ENCODE results near the gene ERG.

Gene ERG

DNA sequence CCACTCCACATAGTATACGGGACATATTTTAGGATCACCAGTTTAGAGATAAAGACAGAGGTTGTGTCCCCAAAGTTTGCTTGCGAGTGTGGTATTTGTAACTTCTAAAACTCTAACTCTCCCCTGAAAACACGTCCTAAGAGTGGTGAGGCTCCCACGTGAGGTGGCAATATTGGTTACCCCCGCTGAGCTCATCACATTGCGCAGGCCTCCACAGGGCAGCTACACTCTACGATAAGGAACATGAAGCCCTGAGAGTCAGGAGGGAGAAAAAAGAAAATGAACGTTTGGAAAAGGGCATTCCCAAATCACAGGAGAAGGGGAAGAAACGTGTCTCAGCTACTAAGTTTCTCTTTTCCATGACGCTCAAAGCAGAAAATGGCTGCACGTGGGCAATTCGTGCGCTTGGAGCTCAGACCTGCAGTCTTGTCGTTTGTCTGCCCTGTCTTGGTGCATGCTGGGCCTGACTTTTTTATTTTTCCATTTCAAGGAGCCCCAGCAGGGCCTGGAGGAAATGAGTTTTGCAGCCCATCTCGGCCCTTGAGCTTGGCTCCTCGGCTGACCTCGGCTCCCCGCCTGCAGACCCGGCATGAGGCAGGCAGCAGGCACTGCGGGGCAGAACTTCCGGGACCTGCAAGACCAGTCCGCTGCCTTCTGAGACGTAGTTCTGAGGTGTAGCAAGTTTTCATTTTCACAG, 25.7 kb downstream of the ERG start:
- no peak for DNase-seq

DNA sequence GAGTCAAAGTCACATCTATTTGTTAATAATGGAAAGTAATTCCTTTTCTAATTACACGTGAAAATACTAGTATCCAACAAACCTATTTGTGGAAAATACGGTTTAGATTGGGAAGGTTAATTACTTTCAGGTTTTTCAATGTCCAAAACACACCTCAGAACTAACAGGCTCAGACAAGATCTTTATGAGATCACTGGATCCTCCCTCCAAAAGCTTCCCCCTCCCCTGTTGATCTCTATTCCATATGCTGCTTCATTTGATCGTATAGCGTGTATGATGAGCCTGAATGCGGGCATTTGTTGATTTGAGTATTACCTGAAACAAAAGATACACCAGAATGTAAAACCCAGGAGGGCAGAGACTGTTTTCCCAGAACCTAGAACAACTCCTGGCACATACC, 26.5 kb downstream of the ERG start:
- no peak for DNase-seq

DNA sequence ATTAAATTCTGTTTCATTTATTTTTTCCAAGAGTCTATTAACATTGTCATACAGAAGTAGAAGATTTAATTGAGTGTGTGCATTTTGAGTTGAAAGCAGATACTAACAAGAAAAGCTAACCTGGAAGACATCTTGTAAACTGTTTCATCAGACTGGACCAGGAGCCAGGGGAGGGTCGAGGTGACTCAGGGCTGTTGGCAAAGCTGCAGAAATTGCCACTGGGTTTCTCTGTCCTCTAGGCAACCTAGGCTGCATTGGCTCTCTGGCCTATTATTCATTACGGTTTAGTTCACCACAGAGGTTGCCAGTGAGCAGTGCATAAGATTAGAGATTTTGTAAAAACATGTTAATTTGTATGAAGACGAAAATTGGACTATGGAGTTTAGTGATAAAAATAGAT, 27.5 kb downstream of the ERG start:
- no peak for DNase-seq

DNA sequence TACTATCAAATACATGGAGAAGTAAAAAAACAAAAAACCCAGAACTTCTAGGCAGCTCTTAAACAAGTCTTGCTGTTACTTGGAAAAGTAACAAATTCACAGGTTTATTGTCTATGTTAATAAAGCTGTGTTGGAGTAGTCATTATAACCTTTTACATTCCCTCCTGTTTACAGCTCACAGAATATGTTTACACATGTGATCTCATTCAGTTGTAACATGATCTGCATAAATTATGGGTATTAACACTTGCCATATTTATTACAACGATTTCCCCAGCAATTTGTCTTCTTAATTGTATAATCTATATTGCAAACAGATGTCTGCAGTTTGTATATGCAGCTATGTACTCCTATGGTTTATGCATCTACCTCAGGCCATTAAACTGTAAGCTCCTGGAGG, 28.6 kb downstream of the ERG start:
- peak in 1 of 2 experiments; percentile 7 for DNase-seq

DNA sequence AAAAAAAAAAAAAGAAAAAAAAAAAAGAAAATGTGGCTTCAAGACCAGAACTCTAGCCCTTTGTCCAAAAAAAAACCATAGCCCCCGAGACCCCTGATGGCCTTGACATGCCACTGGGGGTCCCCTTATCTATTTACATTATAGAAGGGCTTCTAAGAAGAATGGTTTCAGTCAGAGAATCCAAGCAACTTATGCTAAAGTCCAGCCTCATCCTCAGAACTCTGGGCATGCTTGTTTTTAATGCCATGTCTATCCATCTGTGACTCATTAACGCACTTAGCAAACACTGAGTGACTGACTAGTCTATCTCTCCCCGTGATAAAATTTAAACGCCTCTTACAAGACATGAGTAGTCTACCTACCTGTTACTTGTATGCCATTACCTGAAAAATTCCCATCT, 29.3 kb downstream of the ERG start:
- DNase-seq: no peak

DNA sequence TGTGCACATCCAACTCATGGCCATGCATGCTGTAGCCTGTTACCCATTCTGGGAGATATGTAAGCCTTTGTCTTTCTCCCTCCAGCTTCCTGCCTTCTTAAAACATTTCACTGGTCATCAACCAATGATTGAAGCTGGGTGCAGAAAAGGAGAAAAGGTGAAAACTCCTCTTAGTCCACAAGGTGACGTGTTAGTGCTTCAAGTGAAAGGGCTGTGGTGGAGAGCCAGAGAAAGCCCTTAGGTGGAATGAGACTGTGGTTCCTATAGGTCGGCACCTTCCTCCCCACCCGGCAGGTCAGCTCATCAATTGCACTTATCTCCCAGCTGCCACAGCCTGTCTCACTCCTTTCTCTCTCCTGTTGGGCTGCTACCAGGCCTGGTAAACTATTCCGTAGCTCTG, 30.4 kb downstream of the ERG start:
- no peak for DNase-seq

DNA sequence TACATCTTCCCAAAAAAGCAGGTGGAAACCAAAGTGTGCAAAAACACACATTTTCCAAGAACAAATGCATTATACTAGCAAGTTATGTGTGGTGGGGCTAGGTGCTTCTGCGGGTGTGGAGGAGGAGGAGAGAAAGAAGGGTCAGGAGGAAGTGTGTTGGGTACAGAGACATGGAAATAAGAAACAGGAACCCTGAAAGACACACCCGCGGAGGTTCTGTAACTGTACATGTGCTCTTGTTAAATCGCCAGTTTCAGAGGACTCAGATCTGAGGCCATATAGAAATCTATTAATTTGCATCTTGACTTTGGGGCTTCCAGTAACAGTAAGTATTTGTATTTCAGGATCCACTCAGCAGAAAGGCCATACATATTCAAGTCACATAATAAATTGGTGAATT, 30.9 kb downstream of the ERG start:
- no peak for DNase-seq

DNA sequence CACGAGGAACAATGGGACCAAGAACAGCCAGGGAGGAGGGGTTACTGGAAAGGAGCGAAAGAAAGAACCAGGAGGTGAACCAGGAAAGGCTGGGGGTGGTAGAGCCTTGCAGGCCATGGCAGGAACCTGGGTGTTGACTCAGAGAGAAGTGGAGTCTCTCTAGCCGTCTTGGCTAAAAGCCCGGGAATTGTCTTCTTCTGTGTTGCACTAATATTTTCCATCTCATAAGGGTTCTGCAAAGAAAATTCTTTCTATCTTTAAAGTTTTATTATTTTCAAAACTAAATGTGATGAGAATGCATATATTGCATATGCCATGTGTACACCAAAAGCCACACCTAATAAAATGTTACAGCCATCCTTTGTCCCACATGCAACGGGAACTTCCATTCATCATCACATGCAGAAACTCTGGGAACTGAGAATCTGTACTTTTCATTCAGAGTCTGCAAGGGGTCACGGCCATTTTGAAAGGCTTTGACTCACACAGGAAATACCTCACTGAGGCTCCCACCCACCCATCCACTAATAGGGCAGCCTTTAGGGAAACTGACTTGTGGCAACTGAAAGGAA, 38.0 kb downstream of the ERG start:
- DNase-seq: no peak

DNA sequence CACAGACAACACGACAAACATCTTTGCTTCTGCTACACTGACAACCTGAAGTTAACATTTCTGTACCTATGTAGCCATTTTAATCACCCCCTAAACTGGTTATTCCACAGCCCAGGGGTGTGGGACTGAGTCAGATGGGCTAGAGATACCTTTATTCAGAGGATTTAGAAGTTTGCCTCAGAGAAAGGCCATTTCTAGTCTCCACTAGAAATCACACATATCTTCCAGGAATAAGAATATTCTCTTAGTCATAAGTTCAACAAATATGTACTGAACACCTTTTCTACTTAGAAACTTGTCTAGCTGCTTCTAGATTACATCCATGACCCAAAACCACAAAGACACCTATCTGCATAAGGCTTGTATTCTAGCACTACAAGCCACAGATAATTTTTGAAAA, 38.8 kb downstream of the ERG start:
- no peak for DNase-seq

DNA sequence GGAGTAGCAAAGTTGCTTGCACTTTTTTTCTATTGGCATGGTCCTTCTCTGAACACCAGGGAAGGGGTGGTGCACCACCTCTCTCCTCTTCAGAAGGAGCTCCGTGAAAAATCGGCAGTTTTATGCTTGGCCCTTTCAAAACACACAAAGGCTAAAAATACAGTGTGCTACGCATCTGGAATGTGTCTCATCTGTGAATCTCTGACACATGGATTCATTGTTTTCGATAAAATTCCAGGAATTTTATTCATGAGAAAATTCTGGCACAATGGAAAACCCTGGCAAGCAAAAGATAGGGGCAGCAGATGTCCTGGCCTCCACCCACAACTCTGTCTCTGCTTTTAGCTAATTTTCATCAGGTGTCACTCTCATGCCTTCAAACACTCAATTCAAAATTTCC, 42.9 kb downstream of the ERG start:
- DNase-seq: no peak

DNA sequence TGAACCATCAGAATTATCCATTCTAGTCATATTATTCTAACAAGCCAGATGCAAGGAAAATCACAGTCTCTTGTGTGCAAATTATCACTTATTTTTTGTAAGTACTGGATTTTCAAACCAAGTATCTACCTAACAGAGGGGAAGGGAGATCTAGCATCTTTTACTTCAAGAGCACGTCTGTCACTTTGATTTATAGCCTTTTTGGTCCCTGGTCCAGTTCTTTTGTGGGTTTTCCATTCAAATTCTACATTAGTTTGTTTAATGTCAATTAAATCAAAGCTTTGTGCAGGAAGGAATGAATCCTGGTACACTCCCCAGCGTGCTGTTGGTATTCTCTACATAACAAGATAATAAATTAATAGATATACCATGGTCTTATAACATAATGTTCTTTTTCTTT, 43.6 kb downstream of the ERG start:
- no peak for DNase-seq

DNA sequence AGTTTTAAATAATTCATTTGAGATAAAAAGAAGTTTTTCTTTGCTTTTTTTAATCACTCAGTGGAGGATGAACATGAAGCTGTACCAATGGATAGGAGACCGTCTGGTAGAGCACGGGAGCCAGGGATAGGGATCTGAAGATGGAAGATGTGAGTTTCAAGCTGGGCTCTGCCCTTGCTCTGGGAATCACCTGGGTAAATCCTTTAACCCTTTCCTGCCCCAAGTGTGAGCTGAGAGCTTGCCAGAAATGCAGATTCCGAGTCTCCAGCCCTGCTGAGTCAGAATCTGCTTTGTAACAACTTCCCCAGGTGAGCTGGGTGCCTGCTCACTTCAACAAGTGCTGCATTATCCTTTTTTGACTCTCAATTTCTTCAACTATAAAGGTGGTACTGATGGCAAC, 44.1 kb downstream of the ERG start:
- no peak for DNase-seq

DNA sequence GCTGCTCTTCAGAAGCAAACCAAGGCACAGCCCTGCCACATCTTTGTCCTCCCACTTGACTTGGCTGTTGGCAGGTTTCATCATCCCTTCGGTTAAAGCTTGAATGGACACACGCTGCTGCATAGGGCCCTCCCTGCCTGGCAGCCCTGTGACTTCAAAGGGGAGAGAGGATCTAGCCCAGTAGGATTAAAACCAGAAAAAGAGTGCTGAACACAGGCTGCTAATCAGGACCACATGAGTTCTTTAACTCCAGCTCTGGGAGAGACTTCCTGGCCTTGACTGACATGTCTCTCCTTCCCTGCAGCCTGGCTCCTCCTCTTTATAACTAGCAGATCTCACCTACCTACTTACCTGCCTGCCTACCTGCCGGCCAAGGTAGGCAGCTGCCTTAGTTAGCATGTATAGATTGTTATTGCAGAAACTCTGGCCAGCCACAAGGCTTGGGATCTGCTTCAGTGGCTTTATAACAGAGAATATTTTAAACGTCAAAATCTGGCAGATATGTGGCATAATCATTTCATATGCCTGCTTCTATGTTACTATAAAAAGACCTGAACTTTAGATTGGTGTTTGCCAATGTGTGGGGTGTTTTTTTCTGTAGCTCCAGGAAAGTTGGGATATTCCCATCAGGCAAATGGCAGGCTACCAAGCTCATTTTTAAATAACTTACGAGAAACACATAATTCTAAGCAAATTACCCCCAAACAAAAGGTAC, 49.4 kb downstream of the ERG start:
- no peak for DNase-seq

DNA sequence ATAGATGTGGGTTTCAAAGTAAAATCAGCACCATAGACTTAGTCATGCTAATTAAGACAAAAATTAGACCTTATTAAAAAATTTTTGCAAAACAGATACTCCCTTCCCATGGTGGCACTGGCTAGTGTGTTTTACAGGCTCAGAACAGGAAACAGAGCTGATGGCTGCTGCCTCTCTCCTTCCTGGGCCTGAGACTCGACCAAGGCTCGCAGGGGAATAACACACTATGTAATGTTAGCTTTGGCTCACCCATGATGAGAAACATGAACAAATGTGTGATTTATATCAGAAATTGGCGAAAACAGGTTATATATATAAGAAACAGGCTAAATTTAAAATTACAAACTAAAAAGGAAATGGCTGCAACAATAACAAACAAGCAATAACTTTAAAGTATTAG, 50.7 kb downstream of the ERG start:
- DNase-seq: no peak

DNA sequence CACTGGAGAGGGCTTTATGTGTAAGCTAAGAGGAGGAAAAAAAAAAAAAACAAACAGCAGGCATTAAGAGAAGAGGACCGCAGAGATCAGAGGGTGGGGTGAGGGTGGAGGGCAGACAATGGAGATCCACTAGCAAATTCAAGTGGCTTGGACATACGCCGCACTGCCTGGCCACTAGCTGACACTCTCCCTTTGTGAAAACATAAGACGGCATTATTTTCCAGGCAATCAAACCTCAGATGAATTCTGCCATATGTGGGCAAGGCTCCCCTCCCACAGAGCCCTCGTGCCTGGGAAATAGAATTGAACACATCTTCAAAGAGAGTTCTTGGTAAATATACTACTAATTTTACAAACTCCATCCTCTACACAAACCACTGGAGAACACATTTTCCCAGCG, 53.6 kb downstream of the ERG start:
- no peak for DNase-seq

DNA sequence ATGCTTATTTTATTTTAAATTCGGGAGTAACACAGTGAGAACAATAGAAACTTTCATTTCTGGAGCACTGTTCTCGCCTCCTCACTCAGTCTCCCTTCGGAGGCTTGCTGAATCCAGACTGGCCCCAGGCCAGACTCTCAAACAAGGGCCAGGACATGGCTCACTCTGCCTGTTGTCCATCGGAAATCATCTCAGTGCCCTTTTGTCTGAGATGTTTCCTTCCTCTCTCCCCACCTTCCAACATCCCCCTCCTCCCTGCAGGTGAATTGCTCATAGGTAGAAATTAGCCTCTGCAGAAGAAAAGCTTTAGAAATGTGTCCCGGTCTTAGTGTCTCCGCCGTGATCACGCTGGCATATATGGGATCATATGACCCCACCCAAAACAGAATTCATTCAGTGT, 55.2 kb downstream of the ERG start:
- no peak for DNase-seq

DNA sequence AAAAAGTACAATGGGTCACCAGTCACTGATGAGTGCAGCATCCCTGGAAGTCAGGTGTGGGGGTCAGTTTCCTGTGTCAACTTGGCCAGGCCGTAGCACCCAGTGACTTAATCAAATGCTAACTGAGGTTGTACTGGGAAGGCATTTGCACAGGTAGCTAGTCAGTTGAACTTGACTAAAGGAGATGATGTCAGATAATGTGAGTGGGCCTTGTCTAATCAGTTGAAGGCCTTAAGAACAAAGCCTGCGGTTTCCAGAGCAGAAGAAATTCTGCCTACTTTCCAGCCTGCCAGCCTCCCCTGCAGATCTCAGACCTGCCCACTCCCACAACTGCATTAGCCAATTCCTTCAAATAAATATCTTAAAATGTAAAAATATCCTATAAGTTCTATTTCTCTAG, 57.1 kb downstream of the ERG start:
- no peak for DNase-seq

DNA sequence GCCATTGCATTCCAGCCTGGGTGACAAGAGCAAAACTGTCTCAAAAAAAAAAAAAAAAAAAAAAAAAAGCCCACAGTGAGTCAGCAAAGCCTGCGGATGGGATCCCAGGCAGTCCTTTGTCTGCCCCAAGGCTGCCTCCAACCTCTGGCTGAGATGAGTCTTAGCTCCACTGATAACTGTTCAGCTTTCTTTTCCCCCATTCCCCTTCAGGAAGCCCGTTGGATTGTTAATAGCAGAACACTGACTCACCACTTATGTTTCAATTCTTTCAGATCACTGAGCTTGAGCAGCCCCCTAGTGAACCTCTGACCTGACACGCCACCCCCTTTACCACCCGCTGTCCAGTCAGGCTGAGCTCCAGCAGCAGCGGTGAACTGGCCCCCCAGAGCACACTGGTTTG, 57.5 kb downstream of the ERG start:
- DNase-seq: no peak

DNA sequence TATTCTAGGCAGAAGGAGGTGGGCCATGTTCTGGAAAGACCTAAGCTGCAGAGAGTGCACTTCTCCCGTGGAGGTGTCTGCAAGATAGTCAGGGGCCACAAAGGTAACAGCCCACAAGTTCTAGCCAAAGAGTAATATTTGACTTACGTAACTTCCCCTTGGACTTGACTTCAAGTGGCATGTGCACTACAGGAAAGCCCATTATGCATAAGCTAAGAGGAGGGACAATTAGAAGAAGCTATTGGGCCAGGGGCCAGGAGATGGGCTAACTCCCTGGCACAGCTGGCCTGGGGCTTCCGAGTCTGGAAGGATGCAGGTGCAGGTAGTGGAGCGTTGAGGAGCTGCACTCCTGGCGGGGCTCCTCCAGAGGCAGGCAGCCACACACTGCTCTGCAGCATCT, 58.3 kb downstream of the ERG start:
- DNase-seq: peak in 1 of 2 experiments; percentile 5

DNA sequence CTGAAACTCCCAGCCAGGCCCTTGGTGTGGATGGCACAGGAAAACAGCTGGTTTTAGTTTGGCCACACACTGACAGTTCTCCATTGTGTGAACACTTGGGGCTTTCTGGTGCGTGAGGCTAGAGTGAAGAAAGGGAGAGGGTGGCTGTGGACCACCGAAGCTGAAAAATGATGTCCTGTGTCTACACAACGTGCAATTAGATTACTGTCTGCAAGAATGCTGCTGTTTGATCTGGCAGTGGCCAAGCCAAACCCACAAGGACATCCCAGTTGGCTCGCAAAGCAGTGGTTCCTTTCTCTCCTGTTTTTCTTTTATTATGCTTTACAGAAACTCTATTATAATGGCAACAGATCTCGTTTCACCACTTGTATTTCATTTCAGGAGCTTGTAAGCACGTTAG, 58.9 kb downstream of the ERG start:
- DNase-seq: no peak

DNA sequence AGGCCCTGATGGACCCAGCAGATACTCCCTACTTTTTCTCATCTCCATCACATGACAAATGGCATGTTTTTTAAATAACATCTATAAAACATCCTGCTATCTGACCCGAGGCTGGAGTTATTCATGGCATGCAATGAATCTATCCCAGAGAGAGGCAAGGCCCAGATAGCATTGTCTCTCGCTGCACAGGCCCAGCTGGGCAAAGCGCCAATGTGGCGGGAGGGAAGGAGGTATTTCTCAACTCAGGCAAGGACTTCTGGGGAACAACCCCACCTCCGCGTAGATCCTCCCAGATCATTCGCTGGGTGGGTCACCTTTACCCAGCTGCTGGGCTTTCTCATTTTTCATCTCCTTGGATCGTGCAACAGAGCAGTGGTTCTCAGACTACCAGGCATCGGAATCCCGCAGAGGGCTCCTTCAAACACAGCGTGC, 59.8 kb downstream of the ERG start:
- DNase-seq: no peak

DNA sequence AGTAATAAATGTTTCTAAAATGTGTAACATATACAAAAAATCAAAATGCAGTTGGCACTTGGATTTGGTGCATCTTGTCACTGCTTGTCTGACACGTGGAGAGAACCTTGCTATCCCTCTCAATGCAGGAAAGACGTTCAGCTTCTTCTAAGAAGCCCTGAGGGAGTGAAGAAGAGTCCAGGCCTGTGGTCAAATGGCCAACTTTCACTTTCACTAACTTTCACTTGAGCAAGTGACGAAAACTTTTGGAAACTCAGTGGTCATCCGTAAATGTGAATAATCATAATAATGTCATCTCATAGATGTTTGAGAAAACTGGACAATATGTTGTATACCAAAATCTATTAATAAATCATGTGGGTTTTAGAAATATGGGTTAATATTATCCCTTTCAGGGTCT, 61.9 kb downstream of the ERG start:
- no peak for DNase-seq

DNA sequence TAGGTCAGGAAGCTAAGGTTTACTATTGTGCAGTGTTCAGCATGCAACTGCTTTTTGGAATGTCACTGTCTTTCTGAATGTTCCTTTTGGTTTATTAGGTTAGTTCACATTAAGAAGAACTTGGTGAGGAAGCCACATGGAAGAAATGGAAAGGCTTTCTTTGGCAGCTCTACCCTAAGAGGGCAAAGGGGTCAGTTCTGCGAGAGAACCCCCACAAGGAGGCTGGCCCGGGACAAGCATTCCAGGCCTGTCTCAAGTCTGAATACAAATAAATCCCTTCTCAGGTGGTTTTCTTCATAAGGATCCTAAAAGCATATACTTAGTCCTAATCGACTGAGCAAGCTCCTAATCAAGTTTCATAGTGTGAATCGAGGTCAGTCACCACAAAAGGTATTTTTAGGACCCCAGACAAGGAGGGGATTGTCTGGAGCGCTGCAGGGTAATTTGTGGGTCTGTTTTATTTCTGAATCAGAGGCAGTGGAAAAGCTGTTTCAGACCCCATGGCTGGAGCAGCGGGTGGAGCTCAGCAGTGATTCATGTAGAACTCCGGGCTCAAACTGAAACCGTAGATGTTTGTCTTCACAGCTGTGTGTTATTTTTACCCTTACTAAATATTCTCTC, 63.3 kb downstream of the ERG start:
- no peak for DNase-seq

DNA sequence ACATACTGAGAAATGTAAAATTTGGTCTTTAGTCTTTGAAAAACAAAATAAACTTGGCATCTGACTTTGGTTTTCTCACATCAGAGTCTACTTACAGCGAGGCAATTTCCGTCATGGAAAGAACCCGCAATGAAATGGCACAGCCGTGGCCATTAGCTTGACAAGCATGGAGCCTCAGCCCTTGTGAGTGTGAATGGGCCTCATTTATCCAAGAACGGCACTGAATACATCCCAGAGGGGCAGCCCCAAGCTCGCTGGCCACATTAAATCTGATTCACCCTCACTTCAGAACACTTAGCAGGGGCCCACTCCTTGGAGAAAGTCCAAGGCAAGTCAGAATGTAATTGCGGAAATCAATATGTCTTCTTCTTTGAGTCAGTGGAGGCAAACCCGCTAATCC, 64.8 kb downstream of the ERG start:
- no peak for DNase-seq
